GM18951 (cell line): ENCODE results near the gene GRIP1.

ENCODE experiments used
- POLR2A ChIP-seq: IDR thresholded peaks from 4 replicates; pipeline ENCODE4 v1.6.1; 2011; ENCODE audit warnings: mild to moderate bottlenecking; ENCODE audit not compliant: insufficient read length, insufficient read depth; ENCODE audit errors: extremely low read depth
- in situ Hi-C: fragments of 300-500 bp; cut with MboI; formaldehyde crosslinking; loops from one replicate; pipeline ENCODE4 v1.12.0; 2022; ENCODE audit warnings: low sequenced_read_pairs, mixed read lengths, inconsistent platforms; ENCODE audit not compliant: unreplicated experiment

The GRIP1 gene

GRCh38 chr12:66623455-66623854 is 55.4 kb downstream of the GRIP1 start:
- TF ChIP-seq POLR2A = no peak
- in situ Hi-C loops = no loop called here

- in situ Hi-C loops = no loop called here
- no peak for TF ChIP-seq POLR2A
Observed at GRCh38 chr12:66620688-66621087, 58.2 kb downstream of the GRIP1 start.

GRCh38 chr12:66620026-66620425 is 58.9 kb downstream of the GRIP1 start:
- in situ Hi-C loops = no loop called here
- no peak for TF ChIP-seq POLR2A

GRCh38 chr12:66617991-66618390 is 60.9 kb downstream of the GRIP1 start:
- TF ChIP-seq POLR2A = no peak
- in situ Hi-C loops = no loop called here

- no peak for TF ChIP-seq POLR2A
- in situ Hi-C loops = no loop called here
Observed at GRCh38 chr12:66612090-66612775, 66.6 kb downstream of the GRIP1 start.

- in situ Hi-C loops = no loop called here
- TF ChIP-seq POLR2A = no peak
Observed at GRCh38 chr12:66607147-66607546, 71.7 kb downstream of the GRIP1 start.

GRCh38 chr12:66605293-66605692 is 73.6 kb downstream of the GRIP1 start:
- TF ChIP-seq POLR2A = no peak
- in situ Hi-C loops = no loop called here

- in situ Hi-C loops = no loop called here
- no peak for TF ChIP-seq POLR2A
Observed at GRCh38 chr12:66603981-66604479, 74.8 kb downstream of the GRIP1 start.

GRCh38 chr12:66603461-66603860 is 75.4 kb downstream of the GRIP1 start:
- TF ChIP-seq POLR2A = no peak
- in situ Hi-C loops = no loop called here

- no peak for TF ChIP-seq POLR2A
- in situ Hi-C loops = no loop called here
Observed at GRCh38 chr12:66602483-66603143, 76.3 kb downstream of the GRIP1 start.

GRCh38 chr12:66600903-66601302 is 78.0 kb downstream of the GRIP1 start:
- no peak for TF ChIP-seq POLR2A

GRCh38 chr12:66599816-66600215 is 79.1 kb downstream of the GRIP1 start:
- in situ Hi-C loops = no loop called here
- no peak for TF ChIP-seq POLR2A

More at GRCh38 chr12:66600903-66601302, 78.0 kb downstream of the GRIP1 start:
- in situ Hi-C loops = no loop called here

- no peak for TF ChIP-seq POLR2A
- in situ Hi-C loops = no loop called here
Observed at GRCh38 chr12:66598608-66599007, 80.3 kb downstream of the GRIP1 start.

GRCh38 chr12:66598079-66598478 is 80.8 kb downstream of the GRIP1 start:
- no peak for TF ChIP-seq POLR2A

More at GRCh38 chr12:66598079-66598478, 80.8 kb downstream of the GRIP1 start:
- in situ Hi-C loops = no loop called here
